22Rv1 (cell line): ENCODE data around the gene PRR5.

Source experiments
- ZFX ChIP-seq: fragments of 450-650 bp; IDR thresholded peaks from 2 replicates; pipeline ENCODE4 v1.6.1; 2017; ENCODE audit warnings: antibody characterized with exemption, borderline replicate concordance
- TF ChIP-seq, protein P1 (sequence below): fragments of 450-650 bp; IDR thresholded peaks from 2 replicates; pipeline ENCODE4 v1.5.1; 2017; ENCODE audit warnings: mild to moderate bottlenecking

GRCh38 chr22:44689915-44690524 is 12.0 kb upstream of the PRR5 start:
- TF ChIP-seq, protein P1, sequence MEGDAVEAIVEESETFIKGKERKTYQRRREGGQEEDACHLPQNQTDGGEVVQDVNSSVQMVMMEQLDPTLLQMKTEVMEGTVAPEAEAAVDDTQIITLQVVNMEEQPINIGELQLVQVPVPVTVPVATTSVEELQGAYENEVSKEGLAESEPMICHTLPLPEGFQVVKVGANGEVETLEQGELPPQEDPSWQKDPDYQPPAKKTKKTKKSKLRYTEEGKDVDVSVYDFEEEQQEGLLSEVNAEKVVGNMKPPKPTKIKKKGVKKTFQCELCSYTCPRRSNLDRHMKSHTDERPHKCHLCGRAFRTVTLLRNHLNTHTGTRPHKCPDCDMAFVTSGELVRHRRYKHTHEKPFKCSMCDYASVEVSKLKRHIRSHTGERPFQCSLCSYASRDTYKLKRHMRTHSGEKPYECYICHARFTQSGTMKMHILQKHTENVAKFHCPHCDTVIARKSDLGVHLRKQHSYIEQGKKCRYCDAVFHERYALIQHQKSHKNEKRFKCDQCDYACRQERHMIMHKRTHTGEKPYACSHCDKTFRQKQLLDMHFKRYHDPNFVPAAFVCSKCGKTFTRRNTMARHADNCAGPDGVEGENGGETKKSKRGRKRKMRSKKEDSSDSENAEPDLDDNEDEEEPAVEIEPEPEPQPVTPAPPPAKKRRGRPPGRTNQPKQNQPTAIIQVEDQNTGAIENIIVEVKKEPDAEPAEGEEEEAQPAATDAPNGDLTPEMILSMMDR = no peak
- no peak for TF ChIP-seq ZFX
